Smooth muscle cell (in vitro differentiated cells): ENCODE measurements around the gene PLVAP. TPM values are rescaled to one million over a fixed set of nuclear protein-coding genes. Genes with fewer than 3 reads are reported as not detected.

Experiments
- DNase-seq: peaks from one replicate; lab custom pipeline; 2025; ENCODE audit not compliant: unreplicated experiment; lab: John Stamatoyannopoulos, UW
- H2AFZ ChIP-seq: fragments of 200-600 bp; sonication (generic); 2 replicates; pipeline ENCODE4 v1.6.0; 2016; ENCODE audit warnings: antibody characterized with exemption, low read depth, mild to moderate bottlenecking
- H3F3A ChIP-seq: fragments of 200-600 bp; sonication (generic); 2 replicates; pipeline ENCODE4 v1.6.0; 2017; ENCODE audit warnings: antibody characterized with exemption, low read depth
- H3K27ac ChIP-seq: fragments of 200-600 bp; sonication (generic); 2 replicates; pipeline ENCODE4 v1.5.1; 2016; ENCODE audit warnings: low read depth, mild to moderate bottlenecking
- H3K27me3 ChIP-seq: fragments of 200-600 bp; sonication (generic); 2 replicates; pipeline ENCODE4 v1.6.1; 2016; ENCODE audit warnings: low read depth, mild to moderate bottlenecking
- H3K36me3 ChIP-seq: fragments of 200-600 bp; sonication (generic); 2 replicates; pipeline ENCODE4 v1.5.1; 2016; ENCODE audit warnings: low read depth
- H3K4me1 ChIP-seq: fragments of 200-600 bp; sonication (generic); 2 replicates; pipeline ENCODE4 v1.5.1; 2016; ENCODE audit warnings: low read depth
- H3K4me2 ChIP-seq: fragments of 200-600 bp; sonication (generic); 2 replicates; pipeline ENCODE4 v1.6.0; 2016; ENCODE audit warnings: mild to moderate bottlenecking
- H3K4me3 ChIP-seq: fragments of 200-600 bp; sonication (generic); 2 replicates; pipeline ENCODE4 v1.5.1; 2016; ENCODE audit warnings: mild to moderate bottlenecking
- H3K79me2 ChIP-seq: fragments of 200-600 bp; sonication (generic); 2 replicates; pipeline ENCODE4 v1.6.0; 2016; ENCODE audit warnings: low read depth, mild to moderate bottlenecking
- H3K9ac ChIP-seq: fragments of 200-600 bp; sonication (generic); 2 replicates; pipeline ENCODE4 v1.6.0; 2016; ENCODE audit warnings: low read depth
- H3K9me3 ChIP-seq: fragments of 200-600 bp; sonication (generic); replicated peaks from 2 replicates; pipeline ENCODE4 v1.5.1; 2016; ENCODE audit warnings: low read depth
- H4K20me1 ChIP-seq: fragments of 200-600 bp; sonication (generic); 2 replicates; pipeline ENCODE4 v1.6.0; 2016; ENCODE audit warnings: low read depth
- WGBS: methylation state at CpG from one replicate; pipeline ENCODE4 v1.1.7; 2016; ENCODE audit warnings: low lambda C conversion rate; 5-methylcytosine and 5-hydroxymethylcytosine counted together
- polyA plus RNA-seq: library from polyadenylated mRNA; unstranded; fragments of >200 nt; fragmentation: Nextera tagmentation; extraction: Ambion mirVana; gene quantifications from 2 replicates; pipeline ENCODE4 v1.2.1, GENCODE V29; 2016
- total RNA-seq: library from RNA; depleted of rRNA; stranded (reverse); fragments of >200 nt; gene quantifications from 2 replicates; pipeline ENCODE4 v1.2.3, GENCODE V29; 2014
- TF ChIP-seq, protein P1 (sequence below): fragments of 200-600 bp; sonication (generic); IDR thresholded peaks from 2 replicates; pipeline ENCODE4 v1.5.1; 2017; ENCODE audit warnings: borderline replicate concordance, mild to moderate bottlenecking, antibody characterized with exemption; ENCODE audit not compliant: insufficient read depth, poor library complexity, severe bottlenecking

The PLVAP gene
- total and polyA plus RNA-seq, 2 experiments from 2014 or later = not detected

DNA sequence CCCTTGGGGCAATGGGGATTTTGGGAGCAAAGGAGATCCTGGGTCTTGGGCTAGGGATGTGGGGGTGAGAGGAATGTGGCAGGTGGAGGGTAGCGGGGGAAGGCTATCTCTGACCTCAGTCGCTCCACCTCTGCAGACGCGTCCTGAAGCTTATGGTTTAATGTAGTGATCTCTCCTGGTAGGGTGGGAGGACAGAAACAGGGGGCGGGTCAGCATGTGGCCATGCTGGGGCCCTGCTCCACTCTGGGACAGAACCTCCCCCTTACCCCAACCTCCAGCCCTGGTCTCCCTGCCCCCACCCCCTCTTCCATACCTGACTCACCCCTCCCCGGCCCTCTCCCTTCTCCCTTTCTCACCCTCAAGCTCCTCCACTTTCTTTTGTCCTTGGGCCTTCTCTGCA is 26.9 kb upstream of the PLVAP start:
- Histone ChIP-seq H3K9me3 (no peaks in the 10 kb centered on the region), H3K27ac (no peak overlapping the region), H2AFZ (no peak overlapping the region), H3K9ac (no peak overlapping the region), H3K36me3 (no peaks in the 10 kb centered on the region), H4K20me1 (no peaks in the 10 kb centered on the region), H3F3A (no peaks in the 10 kb centered on the region), H3K4me3 (no peak overlapping the region), H3K4me1 (peaks cover 15% of the 10 kb centered on the region), H3K27me3 (no peaks in the 10 kb centered on the region), H3K79me2 (no peaks in the 10 kb centered on the region), H3K4me2 (peak overlapping the region; percentile 68)
- 100% methylated on average over 1 of the region's 6 CpGs for WGBS
- no peak for DNase-seq
- TF ChIP-seq, protein P1, sequence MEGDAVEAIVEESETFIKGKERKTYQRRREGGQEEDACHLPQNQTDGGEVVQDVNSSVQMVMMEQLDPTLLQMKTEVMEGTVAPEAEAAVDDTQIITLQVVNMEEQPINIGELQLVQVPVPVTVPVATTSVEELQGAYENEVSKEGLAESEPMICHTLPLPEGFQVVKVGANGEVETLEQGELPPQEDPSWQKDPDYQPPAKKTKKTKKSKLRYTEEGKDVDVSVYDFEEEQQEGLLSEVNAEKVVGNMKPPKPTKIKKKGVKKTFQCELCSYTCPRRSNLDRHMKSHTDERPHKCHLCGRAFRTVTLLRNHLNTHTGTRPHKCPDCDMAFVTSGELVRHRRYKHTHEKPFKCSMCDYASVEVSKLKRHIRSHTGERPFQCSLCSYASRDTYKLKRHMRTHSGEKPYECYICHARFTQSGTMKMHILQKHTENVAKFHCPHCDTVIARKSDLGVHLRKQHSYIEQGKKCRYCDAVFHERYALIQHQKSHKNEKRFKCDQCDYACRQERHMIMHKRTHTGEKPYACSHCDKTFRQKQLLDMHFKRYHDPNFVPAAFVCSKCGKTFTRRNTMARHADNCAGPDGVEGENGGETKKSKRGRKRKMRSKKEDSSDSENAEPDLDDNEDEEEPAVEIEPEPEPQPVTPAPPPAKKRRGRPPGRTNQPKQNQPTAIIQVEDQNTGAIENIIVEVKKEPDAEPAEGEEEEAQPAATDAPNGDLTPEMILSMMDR = no peak

- Histone ChIP-seq H3K79me2 (no peaks in the 10 kb centered on the region), H3K27me3 (no peaks in the 10 kb centered on the region), H3K4me3 (peak overlapping the region; percentile 26), H3K9me3 (no peaks in the 10 kb centered on the region), H3K27ac (no peak overlapping the region), H3K9ac (no peak overlapping the region), H3K4me1 (peaks cover 15% of the 10 kb centered on the region), H3K36me3 (no peaks in the 10 kb centered on the region), H3K4me2 (peak overlapping the region; percentile 68), H4K20me1 (no peaks in the 10 kb centered on the region), H2AFZ (no peak overlapping the region), H3F3A (no peaks in the 10 kb centered on the region)
- WGBS = 56% methylated on average over 16 of the region's 36 CpGs
- no peak for DNase-seq
- TF ChIP-seq, protein P1 = no peak
Measured at GRCh38 chr19:17402982-17403855, 26.1 kb upstream of the PLVAP start.

DNA sequence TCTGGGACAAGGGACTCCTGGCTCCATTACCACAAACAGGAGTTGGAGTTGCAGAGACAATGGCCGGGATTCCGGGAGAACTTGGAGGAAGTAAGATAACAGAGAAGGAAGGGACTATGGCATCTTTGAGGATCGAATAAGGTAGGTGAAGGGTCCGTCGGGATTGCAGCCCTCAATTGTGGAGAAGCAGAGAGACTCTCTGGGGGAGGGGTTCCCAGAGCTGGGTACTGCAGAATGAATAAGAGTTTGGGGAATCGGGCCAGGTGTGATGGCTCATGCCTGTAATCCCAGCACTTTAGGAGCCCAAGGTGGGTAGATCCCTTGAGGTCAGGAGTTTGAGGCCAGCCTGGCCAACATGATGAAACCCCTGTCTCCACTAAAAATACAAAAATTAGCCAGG is 24.5 kb upstream of the PLVAP start:
- TF ChIP-seq, protein P1 = no peak
- H3K4me2 ChIP-seq = no peak overlapping the region
- H3K79me2 ChIP-seq = no peaks in the 10 kb centered on the region
- no peak overlapping the region for H3K27ac ChIP-seq
- no peak for DNase-seq
- peaks cover 15% of the 10 kb centered on the region for H3K4me1 ChIP-seq
- WGBS = 94% methylated on average over 6 of the region's 6 CpGs
- no peak overlapping the region for H3K4me3 ChIP-seq
- no peak overlapping the region for H2AFZ ChIP-seq
- H3K36me3 ChIP-seq = no peaks in the 10 kb centered on the region
- no peaks in the 10 kb centered on the region for H3F3A ChIP-seq
- no peaks in the 10 kb centered on the region for H4K20me1 ChIP-seq
- no peaks in the 10 kb centered on the region for H3K9me3 ChIP-seq
- H3K9ac ChIP-seq = no peak overlapping the region
- no peaks in the 10 kb centered on the region for H3K27me3 ChIP-seq
